ENCODE results near the gene SLC16A12. TPM values are rescaled to one million over a fixed set of nuclear protein-coding genes. Genes with fewer than 3 reads are reported as not detected.
A peak's percentile ranks its signal among the peaks of the same experiment; 100 is the strongest.

The SLC16A12 gene
- total RNA-seq, 4 donors from 2014 or later, result 0.97 to 3.1 (median 1.4) TPM

GRCh38 chr10:89466599-89467035 is 68.8 kb downstream of the SLC16A12 start:
- TF ChIP-seq POLR2A (IDR thresholded peaks at IDR 0.05) (no peak), CTCF (IDR thresholded peaks at IDR 0.05 in 4 of 5, conservative IDR thresholded peaks at IDR 0.05 in 1 of 5) (peak in 1 of 5 experiments; percentile 19)
- intact Hi-C loops (cut with DNase I; ENCODE audit: low total_unique reads) (no loop called here), in situ Hi-C loops (cut with MboI; ENCODE audit: low sequenced_read_pairs in 4 of 4) (no loop called here)
- no peaks in the 10 kb centered on the region for H3K36me3 ChIP-seq
- no peaks in the 10 kb centered on the region for H3K27me3 ChIP-seq
- no peak overlapping the region for H3K27ac ChIP-seq
- ATAC-seq, result no peak
- no peaks in the 10 kb centered on the region for H3K9me3 ChIP-seq
- no peaks in the 10 kb centered on the region for H3K4me1 ChIP-seq
- H3K4me3 ChIP-seq, result no peak overlapping the region
- no peak for DNase-seq

DNA sequence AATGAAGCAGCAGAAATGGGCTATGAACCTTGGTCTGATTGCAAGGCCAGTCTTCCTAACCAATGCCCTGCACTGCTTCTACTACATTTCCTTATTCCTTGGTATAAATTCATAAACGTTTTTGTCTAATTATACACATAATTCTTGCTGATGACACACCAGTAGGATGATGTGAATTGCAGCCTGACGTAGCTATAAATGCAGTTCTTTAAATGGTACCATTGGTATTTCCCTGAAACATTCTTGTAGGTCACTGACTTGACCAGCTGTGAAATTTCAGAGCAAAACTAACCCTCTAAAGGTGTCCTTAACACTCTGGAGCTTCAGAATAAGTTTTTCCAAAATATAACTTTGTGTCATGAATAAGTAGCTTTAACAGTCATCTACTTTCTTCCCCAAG is 70.2 kb downstream of the SLC16A12 start:
- TF ChIP-seq CTCF (IDR thresholded peaks at IDR 0.05 in 4 of 5, conservative IDR thresholded peaks at IDR 0.05 in 1 of 5) (no peak), POLR2A (IDR thresholded peaks at IDR 0.05) (no peak)
- intact Hi-C loops (cut with DNase I; ENCODE audit: low total_unique reads), result no loop called here
- H3K27me3 ChIP-seq, result no peaks in the 10 kb centered on the region
- no peaks in the 10 kb centered on the region for H3K36me3 ChIP-seq
- H3K27ac ChIP-seq, result no peak overlapping the region
- no peaks in the 10 kb centered on the region for H3K9me3 ChIP-seq
- H3K4me1 ChIP-seq, result no peaks in the 10 kb centered on the region
- H3K4me3 ChIP-seq, result no peak overlapping the region
- in situ Hi-C loops (cut with MboI; ENCODE audit: low sequenced_read_pairs in 4 of 4), result no loop called here
- no peak for ATAC-seq
- DNase-seq, result no peak

- Histone ChIP-seq H3K4me1 (no peaks in the 10 kb centered on the region), H3K27me3 (no peaks in the 10 kb centered on the region), H3K9me3 (no peaks in the 10 kb centered on the region), H3K36me3 (no peaks in the 10 kb centered on the region), H3K4me3 (no peak overlapping the region), H3K27ac (no peak overlapping the region)
- ATAC-seq (no peak), DNase-seq (no peak)
- intact Hi-C loops (cut with DNase I; ENCODE audit: low total_unique reads), result no loop called here
- no peak for TF ChIP-seq CTCF (IDR thresholded peaks at IDR 0.05 in 4 of 5, conservative IDR thresholded peaks at IDR 0.05 in 1 of 5)
- in situ Hi-C loops (cut with MboI; ENCODE audit: low sequenced_read_pairs in 4 of 4), result no loop called here
Observed at GRCh38 chr10:89463846-89464537, 71.4 kb downstream of the SLC16A12 start.

GRCh38 chr10:89458784-89459183 is 76.6 kb downstream of the SLC16A12 start:
- ATAC-seq (no peak), DNase-seq (no peak)
- TF ChIP-seq CTCF (IDR thresholded peaks at IDR 0.05 in 4 of 5, conservative IDR thresholded peaks at IDR 0.05 in 1 of 5) (no peak), POLR2A (IDR thresholded peaks at IDR 0.05) (no peak)
- intact Hi-C loops (cut with DNase I; ENCODE audit: low total_unique reads) (no loop called here), in situ Hi-C loops (cut with MboI; ENCODE audit: low sequenced_read_pairs in 4 of 4) (no loop called here)
- no peaks in the 10 kb centered on the region for H3K27me3 ChIP-seq
- H3K4me1 ChIP-seq, result peaks cover 0 to 4% of the 10 kb centered on the region in 2 donors
- no peak overlapping the region for H3K27ac ChIP-seq
- H3K36me3 ChIP-seq, result no peaks in the 10 kb centered on the region
- no peaks in the 10 kb centered on the region for H3K9me3 ChIP-seq
- no peak overlapping the region for H3K4me3 ChIP-seq

DNA sequence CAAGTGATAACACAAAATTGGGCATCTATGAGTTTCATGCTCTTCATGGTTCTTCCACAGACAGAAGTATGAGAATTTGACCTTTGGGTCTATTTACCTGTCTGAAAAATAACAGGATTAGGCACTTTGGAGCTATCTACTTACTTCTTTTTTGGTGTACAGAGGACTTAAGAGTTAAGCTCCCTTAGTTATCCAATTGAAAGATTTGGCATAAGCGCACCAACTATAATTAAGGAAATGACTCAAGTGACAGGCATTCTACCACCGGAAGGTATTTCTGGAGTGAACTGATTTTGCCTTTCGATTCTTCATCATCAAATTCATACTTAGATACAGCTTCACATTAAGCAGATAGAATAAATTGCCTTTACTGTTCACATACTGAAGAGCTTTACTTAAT is 77.1 kb downstream of the SLC16A12 start:
- in situ Hi-C loops (cut with MboI; ENCODE audit: low sequenced_read_pairs in 4 of 4) (no loop called here), intact Hi-C loops (cut with DNase I; ENCODE audit: low total_unique reads) (no loop called here)
- H3K27me3 ChIP-seq, result no peaks in the 10 kb centered on the region
- H3K4me1 ChIP-seq, result peaks cover 0 to 4% of the 10 kb centered on the region in 2 donors
- no peak overlapping the region for H3K27ac ChIP-seq
- H3K9me3 ChIP-seq, result no peaks in the 10 kb centered on the region
- H3K4me3 ChIP-seq, result no peak overlapping the region
- no peak for DNase-seq
- TF ChIP-seq POLR2A (IDR thresholded peaks at IDR 0.05) (no peak), CTCF (IDR thresholded peaks at IDR 0.05 in 4 of 5, conservative IDR thresholded peaks at IDR 0.05 in 1 of 5) (no peak)
- no peak for ATAC-seq
- H3K36me3 ChIP-seq, result no peaks in the 10 kb centered on the region
